AG04449 (cell line): Measurements from ENCODE around the gene ACTN1.

Source experiments
- CTCF ChIA-PET: fragments of 350-600 bp; formaldehyde crosslinking; extraction: SDS; loops from one replicate; lab custom pipeline; 2021; ENCODE audit warnings: antibody characterized with exemption; lab: Yijun Ruan, JAX
- POLR2A ChIA-PET: fragments of 400-600, 350-600 bp; formaldehyde crosslinking; extraction: SDS; loops from one replicate; lab custom pipeline; 2020; ENCODE audit warnings: antibody characterized with exemption, inconsistent platforms; lab: Yijun Ruan, JAX
- DNase-seq: peaks from one replicate; pipeline ENCODE4 v3.0.0-alpha.2; 2010; ENCODE audit warnings: low read depth, low spot score
- H3K4me3 ChIP-seq: 2 replicates; pipeline ENCODE4 v1.5.1; 2011; ENCODE audit warnings: low read depth, mild to moderate bottlenecking, control low read depth, low read length
- CTCF ChIP-seq: IDR thresholded peaks from one replicate; pipeline ENCODE4 v1.5.1; 2011; ENCODE audit warnings: mild to moderate bottlenecking, moderate library complexity, low read length, control low read depth, inconsistent platforms; ENCODE audit not compliant: insufficient read depth; ENCODE audit errors: missing control alignments

ACTN1 gene

GRCh38 chr14:68936476-68936875 is 42.6 kb downstream of the ACTN1 start:
- CTCF ChIA-PET = interaction anchor here (0.7 to 3.0 kb wide), 2 partner anchors 11 to 171 kb away, joined by 3 to 17 read pairs; no protein-coding TSS in a partner anchor
- DNase-seq = no peak
- no peak overlapping the region for H3K4me3 ChIP-seq
- POLR2A ChIA-PET = no interaction called here
- TF ChIP-seq CTCF = no peak

GRCh38 chr14:68935761-68936214 is 43.3 kb downstream of the ACTN1 start:
- ChIA-PET CTCF (interaction anchor here (0.7 to 3.0 kb wide), 2 partner anchors 10 to 172 kb away, joined by 3 to 17 read pairs; no protein-coding TSS in a partner anchor), POLR2A (no interaction called here)
- no peak overlapping the region for H3K4me3 ChIP-seq
- TF ChIP-seq CTCF = no peak
- no peak for DNase-seq

GRCh38 chr14:68934066-68934465 is 45.0 kb downstream of the ACTN1 start:
- ChIA-PET POLR2A (interaction anchor here (0.7 kb wide), 1 partner anchor 24 kb away, joined by 3 read pairs; no protein-coding TSS in a partner anchor), CTCF (interaction anchor here (0.8 to 1.8 kb wide), 2 partner anchors 11 to 173 kb away, joined by 3 to 5 read pairs; no protein-coding TSS in a partner anchor)
- no peak for DNase-seq
- H3K4me3 ChIP-seq = no peak overlapping the region
- TF ChIP-seq CTCF = no peak

GRCh38 chr14:68932686-68933085 is 46.4 kb downstream of the ACTN1 start:
- TF ChIP-seq CTCF = no peak
- ChIA-PET CTCF (interaction anchor here (0.7 to 3.1 kb wide), 5 partner anchors 9 to 175 kb away, joined by 3 to 11 read pairs (median 5); no protein-coding TSS in a partner anchor), POLR2A (interaction anchor here (0.9 kb wide), 1 partner anchor 14 kb away, joined by 4 read pairs; no protein-coding TSS in a partner anchor)
- no peak overlapping the region for H3K4me3 ChIP-seq
- DNase-seq = no peak

GRCh38 chr14:68932231-68932630 is 46.9 kb downstream of the ACTN1 start:
- no peak overlapping the region for H3K4me3 ChIP-seq
- DNase-seq = no peak
- ChIA-PET CTCF (interaction anchor here (0.7 to 3.1 kb wide), 7 partner anchors 8 to 175 kb away, joined by 3 to 11 read pairs (median 5); no protein-coding TSS in a partner anchor), POLR2A (interaction anchor here (0.6 to 0.9 kb wide), 2 partner anchors 14 to 162 kb away, joined by 3 to 4 read pairs; no protein-coding TSS in a partner anchor)
- no peak for TF ChIP-seq CTCF

- no peak for DNase-seq
- ChIA-PET POLR2A (interaction anchor here (0.6 to 0.9 kb wide), 2 partner anchors 13 to 163 kb away, joined by 3 to 4 read pairs; no protein-coding TSS in a partner anchor), CTCF (interaction anchor here (0.9 to 3.1 kb wide), 6 partner anchors 8 to 176 kb away, joined by 3 to 11 read pairs (median 5); no protein-coding TSS in a partner anchor)
- TF ChIP-seq CTCF = no peak
- H3K4me3 ChIP-seq = no peak overlapping the region
These were observed 47.5 kb downstream of the ACTN1 start for GRCh38 chr14:68931474-68932051.
